ENCODE measurements around the gene HM13.
"Not testable (repeated sequence)": the region's sequence is repeated elsewhere in the genome, so short reads cannot be mapped to it uniquely, and the experiment has no call there.

DNA sequence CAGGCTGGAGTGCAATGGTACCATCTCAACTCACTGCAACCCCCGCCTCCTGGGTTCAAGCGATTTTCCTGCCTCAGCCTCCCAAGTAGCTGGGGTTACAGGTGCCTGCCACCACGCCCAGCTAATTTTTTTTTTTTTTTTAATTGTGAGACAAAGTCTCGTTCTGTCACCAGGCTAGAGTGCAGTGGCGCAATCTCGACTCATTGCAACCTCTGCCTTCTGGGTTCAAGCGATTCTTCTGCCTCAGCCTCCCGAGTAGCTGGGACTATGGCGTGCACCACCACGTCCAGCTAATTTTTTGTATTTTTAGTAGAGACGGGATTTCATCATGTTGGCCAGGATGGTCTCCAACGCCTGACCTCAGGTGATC lies 98.0 kb downstream of the HM13 start:
- TF ChIP-seq, protein P1, sequence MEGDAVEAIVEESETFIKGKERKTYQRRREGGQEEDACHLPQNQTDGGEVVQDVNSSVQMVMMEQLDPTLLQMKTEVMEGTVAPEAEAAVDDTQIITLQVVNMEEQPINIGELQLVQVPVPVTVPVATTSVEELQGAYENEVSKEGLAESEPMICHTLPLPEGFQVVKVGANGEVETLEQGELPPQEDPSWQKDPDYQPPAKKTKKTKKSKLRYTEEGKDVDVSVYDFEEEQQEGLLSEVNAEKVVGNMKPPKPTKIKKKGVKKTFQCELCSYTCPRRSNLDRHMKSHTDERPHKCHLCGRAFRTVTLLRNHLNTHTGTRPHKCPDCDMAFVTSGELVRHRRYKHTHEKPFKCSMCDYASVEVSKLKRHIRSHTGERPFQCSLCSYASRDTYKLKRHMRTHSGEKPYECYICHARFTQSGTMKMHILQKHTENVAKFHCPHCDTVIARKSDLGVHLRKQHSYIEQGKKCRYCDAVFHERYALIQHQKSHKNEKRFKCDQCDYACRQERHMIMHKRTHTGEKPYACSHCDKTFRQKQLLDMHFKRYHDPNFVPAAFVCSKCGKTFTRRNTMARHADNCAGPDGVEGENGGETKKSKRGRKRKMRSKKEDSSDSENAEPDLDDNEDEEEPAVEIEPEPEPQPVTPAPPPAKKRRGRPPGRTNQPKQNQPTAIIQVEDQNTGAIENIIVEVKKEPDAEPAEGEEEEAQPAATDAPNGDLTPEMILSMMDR (conservative IDR thresholded peaks at IDR 0.05; ENCODE audit: low read length): not testable (repeated sequence)
- not testable (repeated sequence) for TF ChIP-seq EZH2phosphoT487 (IDR thresholded peaks at IDR 0.05; ENCODE audit: borderline replicate concordance)

Measured in Loucy (cell line).